Tibial nerve (tissue), 4 donors: ENCODE results near the gene FIBIN.

ENCODE experiments used
- EP300 ChIP-seq, 2 donors: sonication (generic); formaldehyde crosslinking; IDR thresholded peaks; one replicate each; pipeline ENCODE4 v1.6.1; 2017; ENCODE audit warnings: antibody characterized with exemption in 2 of 2, mild to moderate bottlenecking in 1 of 2
- TF ChIP-seq, protein P1 (sequence below), 5 experiments: fragments of 200-600 bp in 3 of 5; fragments of 450-650 bp in 2 of 5; sonication (generic) in 3 of 5; IDR thresholded peaks; one replicate each; pipeline ENCODE4 v1.5.1; 2016 to 2019; ENCODE audit warnings: antibody characterized with exemption in 5 of 5, mild to moderate bottlenecking in 3 of 5, moderate library complexity in 2 of 5

DNA sequence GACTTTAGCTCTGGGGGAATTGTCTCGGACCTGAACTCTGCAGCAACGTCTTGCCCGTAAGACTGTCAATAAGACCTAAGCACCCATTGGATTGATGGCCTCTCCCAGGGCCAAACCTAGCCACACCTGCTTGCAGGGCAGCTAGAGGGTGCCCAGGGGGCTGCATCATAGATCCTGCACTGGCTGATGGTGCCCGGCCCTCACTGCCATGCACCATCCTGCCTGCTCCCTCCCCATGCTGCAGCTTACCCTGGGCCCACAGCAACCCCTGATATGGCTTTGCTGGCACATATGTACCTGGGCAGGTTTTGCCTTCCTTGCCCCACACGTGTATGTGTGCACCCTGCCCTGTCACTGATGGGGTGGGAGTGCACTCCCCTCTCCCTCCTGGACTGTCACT is 37.8 kb downstream of the FIBIN start:
- TF ChIP-seq, protein P1, sequence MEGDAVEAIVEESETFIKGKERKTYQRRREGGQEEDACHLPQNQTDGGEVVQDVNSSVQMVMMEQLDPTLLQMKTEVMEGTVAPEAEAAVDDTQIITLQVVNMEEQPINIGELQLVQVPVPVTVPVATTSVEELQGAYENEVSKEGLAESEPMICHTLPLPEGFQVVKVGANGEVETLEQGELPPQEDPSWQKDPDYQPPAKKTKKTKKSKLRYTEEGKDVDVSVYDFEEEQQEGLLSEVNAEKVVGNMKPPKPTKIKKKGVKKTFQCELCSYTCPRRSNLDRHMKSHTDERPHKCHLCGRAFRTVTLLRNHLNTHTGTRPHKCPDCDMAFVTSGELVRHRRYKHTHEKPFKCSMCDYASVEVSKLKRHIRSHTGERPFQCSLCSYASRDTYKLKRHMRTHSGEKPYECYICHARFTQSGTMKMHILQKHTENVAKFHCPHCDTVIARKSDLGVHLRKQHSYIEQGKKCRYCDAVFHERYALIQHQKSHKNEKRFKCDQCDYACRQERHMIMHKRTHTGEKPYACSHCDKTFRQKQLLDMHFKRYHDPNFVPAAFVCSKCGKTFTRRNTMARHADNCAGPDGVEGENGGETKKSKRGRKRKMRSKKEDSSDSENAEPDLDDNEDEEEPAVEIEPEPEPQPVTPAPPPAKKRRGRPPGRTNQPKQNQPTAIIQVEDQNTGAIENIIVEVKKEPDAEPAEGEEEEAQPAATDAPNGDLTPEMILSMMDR (IDR thresholded peaks at IDR 0.05): no peak
- TF ChIP-seq EP300 (IDR thresholded peaks at IDR 0.05): no peak
